H9 (cell line): Measurements from ENCODE around the gene BTBD6. TPM values are rescaled to one million over a fixed set of nuclear protein-coding genes. Genes with fewer than 3 reads are reported as not detected.

Experiments used
- DNase-seq: peaks from one replicate; pipeline ENCODE4 v3.0.0-alpha.2; 2017
- H2AFZ ChIP-seq: one replicate; pipeline ENCODE4 v1.6.1; 2013; ENCODE audit warnings: mild to moderate bottlenecking, low read length, control low read depth, moderate library complexity
- H2AK5ac ChIP-seq: 2 replicates; pipeline ENCODE4 v1.6.1; 2013; ENCODE audit warnings: low read length, control low read depth, mixed read lengths; ENCODE audit not compliant: insufficient read length
- H2BK120ac ChIP-seq: one replicate; pipeline ENCODE4 v1.6.1; 2013; ENCODE audit warnings: low read depth, mild to moderate bottlenecking, low read length, control low read depth, inconsistent platforms; ENCODE audit not compliant: poor library complexity, severe bottlenecking
- H2BK12ac ChIP-seq: 2 replicates; pipeline ENCODE4 v1.6.1; 2013; ENCODE audit warnings: low read length, control low read depth, mixed read lengths, low read depth; ENCODE audit not compliant: insufficient read length
- H2BK15ac ChIP-seq: 2 replicates; pipeline ENCODE4 v1.6.1; 2013; ENCODE audit warnings: low read depth, low read length, control low read depth
- H2BK20ac ChIP-seq: one replicate; pipeline ENCODE4 v1.6.1; 2013; ENCODE audit warnings: low read depth, mild to moderate bottlenecking, low read length, control low read depth, inconsistent platforms; ENCODE audit not compliant: poor library complexity, severe bottlenecking
- H2BK5ac ChIP-seq: 2 replicates; pipeline ENCODE4 v1.6.1; 2013; ENCODE audit warnings: low read length, control low read depth, mixed read lengths; ENCODE audit not compliant: insufficient read length
- H3K14ac ChIP-seq: 2 replicates; pipeline ENCODE4 v1.6.1; 2013; ENCODE audit warnings: low read length, control low read depth; ENCODE audit not compliant: insufficient read depth
- H3K18ac ChIP-seq: 2 replicates; pipeline ENCODE4 v1.6.1; 2013; ENCODE audit warnings: low read depth, mild to moderate bottlenecking, mixed read lengths, low read length, control low read depth; ENCODE audit not compliant: insufficient read length
- H3K23ac ChIP-seq: 2 replicates; pipeline ENCODE4 v1.6.1; 2013; ENCODE audit warnings: low read length, control low read depth, mixed read lengths, low read depth; ENCODE audit not compliant: insufficient read length
- H3K23me2 ChIP-seq: 2 replicates; pipeline ENCODE4 v1.6.1; 2013; ENCODE audit warnings: low read depth, mild to moderate bottlenecking, mixed read lengths, low read length, control low read depth; ENCODE audit not compliant: insufficient read length, poor library complexity, severe bottlenecking
- H3K27ac ChIP-seq: 2 replicates; pipeline ENCODE4 v1.5.1; 2013; ENCODE audit warnings: low read length, control low read depth, mixed read lengths, low read depth; ENCODE audit not compliant: insufficient read length
- H3K27me3 ChIP-seq: 2 replicates; pipeline ENCODE4 v1.6.1; 2013; ENCODE audit warnings: low read length, control low read depth, inconsistent platforms; ENCODE audit not compliant: insufficient read depth
- H3K4ac ChIP-seq: 2 replicates; pipeline ENCODE4 v1.6.1; 2013; ENCODE audit warnings: low read depth, mild to moderate bottlenecking, control low read depth, inconsistent platforms, low read length, moderate library complexity
- H3K4me1 ChIP-seq: 2 replicates; pipeline ENCODE4 v1.6.1; 2013; ENCODE audit warnings: low read length, control low read depth, inconsistent platforms; ENCODE audit not compliant: insufficient read depth
- H3K4me2 ChIP-seq: 2 replicates; pipeline ENCODE4 v1.6.1; 2013; ENCODE audit warnings: low read length, control low read depth, mixed read lengths; ENCODE audit not compliant: insufficient read length, insufficient read depth
- H3K56ac ChIP-seq: 2 replicates; pipeline ENCODE4 v1.6.1; 2013; ENCODE audit warnings: low read depth, mild to moderate bottlenecking, mixed read lengths, low read length, control low read depth; ENCODE audit not compliant: insufficient read length
- H3K79me1 ChIP-seq: 2 replicates; pipeline ENCODE4 v1.6.1; 2013; ENCODE audit warnings: low read depth, mild to moderate bottlenecking, moderate library complexity, low read length, control low read depth, inconsistent platforms; ENCODE audit not compliant: insufficient read depth, poor library complexity, severe bottlenecking
- H3K79me2 ChIP-seq: 2 replicates; pipeline ENCODE4 v1.6.1; 2013; ENCODE audit warnings: low read length, control low read depth, inconsistent platforms; ENCODE audit not compliant: insufficient read depth
- H3K9ac ChIP-seq: 2 replicates; pipeline ENCODE4 v1.6.1; 2013; ENCODE audit warnings: low read length, control low read depth, mixed read lengths; ENCODE audit not compliant: insufficient read length; ENCODE audit errors: extremely low read depth
- H3K9me3 ChIP-seq: one replicate; pipeline ENCODE4 v1.6.1; 2013; ENCODE audit warnings: low read depth, low read length, inconsistent platforms; ENCODE audit not compliant: control insufficient read depth
- H3T11ph ChIP-seq: one replicate; pipeline ENCODE4 v1.6.1; 2013; ENCODE audit warnings: mild to moderate bottlenecking, low read length, control low read depth, inconsistent platforms
- H4K20me1 ChIP-seq: one replicate; pipeline ENCODE4 v1.6.1; 2013; ENCODE audit not compliant: control insufficient read depth, insufficient read length, insufficient read depth
- H4K5ac ChIP-seq: 2 replicates; pipeline ENCODE4 v1.6.1; 2013; ENCODE audit warnings: low read depth, mild to moderate bottlenecking, mixed read lengths, low read length, control low read depth; ENCODE audit not compliant: insufficient read length
- H4K8ac ChIP-seq: replicated peaks from 2 replicates; pipeline ENCODE4 v1.6.1; 2013; ENCODE audit warnings: low read length, control low read depth, mixed read lengths, low read depth; ENCODE audit not compliant: insufficient read length
- H4K91ac ChIP-seq: 2 replicates; pipeline ENCODE4 v1.6.1; 2013; ENCODE audit warnings: low read depth, mild to moderate bottlenecking, moderate library complexity, mixed read lengths, low read length, control low read depth; ENCODE audit not compliant: insufficient read length
- H3K27ac Mint-ChIP-seq, 3 experiments: 2 replicates in 2 of 3; 3 replicates in 1 of 3; pipeline ENCODE4 v1.8.0; 2020 to 2021; ENCODE audit warnings: mixed read lengths in 3 of 3, mild to moderate bottlenecking in 1 of 3, moderate library complexity in 1 of 3
- H3K27me3 Mint-ChIP-seq: 2 replicates; pipeline ENCODE4 v1.8.0; 2021; ENCODE audit warnings: low read depth, mild to moderate bottlenecking, moderate library complexity, mixed read lengths
- H3K36me3 Mint-ChIP-seq, 3 experiments: 2 replicates in 2 of 3; 3 replicates in 1 of 3; pipeline ENCODE4 v1.8.0; 2020 to 2021; ENCODE audit warnings: low read depth in 3 of 3, mixed read lengths in 3 of 3; ENCODE audit not compliant: insufficient read depth in 1 of 3
- H3K4me1 Mint-ChIP-seq, 2 experiments: 2 replicates each; pipeline ENCODE4 v1.8.0; 2020; ENCODE audit warnings: mixed read lengths in 2 of 2
- H3K4me3 Mint-ChIP-seq, 2 experiments: 2 replicates in 1 of 2; 3 replicates in 1 of 2; pipeline ENCODE4 v1.8.0; 2020 to 2021; ENCODE audit warnings: mild to moderate bottlenecking in 2 of 2, mixed read lengths in 2 of 2, moderate library complexity in 1 of 2
- H3K9me3 Mint-ChIP-seq, 2 experiments: 2 replicates in 1 of 2; 3 replicates in 1 of 2; pipeline ENCODE4 v1.8.0; 2020; ENCODE audit warnings: mild to moderate bottlenecking in 2 of 2, mixed read lengths in 2 of 2, moderate library complexity in 1 of 2
- CTCF ChIP-seq: fragments of 200-600 bp; sonication (generic); conservative IDR thresholded peaks from 3 replicates; pipeline ENCODE4 v1.8.0; 2021; ENCODE audit warnings: antibody characterized with exemption, mild to moderate bottlenecking
- WGBS: extraction: QIAGEN DNeasy Blood & Tissue Kit; methylation state at CpG from one replicate; pipeline ENCODE4 v1.1.7; 2013; ENCODE audit warnings: missing lambda C conversion rate, low lambda C conversion rate, mixed read lengths; ENCODE audit not compliant: insufficient read length; ENCODE audit errors: extremely low coverage; 5-methylcytosine and 5-hydroxymethylcytosine counted together
- total RNA-seq: library from RNA; stranded (reverse); gene quantifications from 2 replicates; pipeline ENCODE4 v1.2.1, GENCODE V29; 2021

Gene BTBD6
- total RNA-seq, 1 experiment from 2014 or later, result 23.3 TPM

GRCh38 chr14:105219753-105220152, 28.6 kb upstream of the BTBD6 start:
- Histone ChIP-seq H3T11ph (no peak overlapping the region), H4K20me1 (no peaks in the 10 kb centered on the region), H3K18ac (no peak overlapping the region), H3K23me2 (no peaks in the 10 kb centered on the region), H2BK5ac (no peak overlapping the region), H3K79me2 (no peaks in the 10 kb centered on the region), H3K9me3 (no peaks in the 10 kb centered on the region), H2BK20ac (no peak overlapping the region), H3K4me1 (no peaks in the 10 kb centered on the region), H3K27me3 (no peaks in the 10 kb centered on the region), H2BK15ac (no peak overlapping the region), H4K5ac (no peak overlapping the region), H2AK5ac (no peak overlapping the region), H3K23ac (no peak overlapping the region), H2BK120ac (no peak overlapping the region), H4K91ac (no peak overlapping the region), H2BK12ac (no peak overlapping the region), H3K14ac (no peak overlapping the region), H2AFZ (no peak overlapping the region), H3K79me1 (no peaks in the 10 kb centered on the region), H3K56ac (no peak overlapping the region), H3K27ac (no peak overlapping the region), H3K4me2 (no peak overlapping the region), H3K9ac (no peak overlapping the region), H3K4ac (no peak overlapping the region), H4K8ac (no peak overlapping the region)
- TF ChIP-seq CTCF, result no peak
- no peaks in the 10 kb centered on the region for H3K4me1 Mint-ChIP-seq
- H3K36me3 Mint-ChIP-seq, result peaks cover 2 to 34% (median 26%) of the 10 kb centered on the region in 3 experiments; a peak in 6 of 7 replicates
- no peaks in the 10 kb centered on the region for H3K27me3 Mint-ChIP-seq
- no peak overlapping the region; a peak in 1 of 5 replicates for H3K4me3 Mint-ChIP-seq
- no peaks in the 10 kb centered on the region; a peak in 1 of 5 replicates for H3K9me3 Mint-ChIP-seq
- H3K27ac Mint-ChIP-seq, result no peak overlapping the region
- DNase-seq, result no peak
- WGBS, result no CpG with 5 or more reads among the region's 17 CpGs
